Measurements from ENCODE around the gene CD4.

Gene CD4

GRCh38 chr12:6830286-6830890, 41.1 kb downstream of the CD4 start:
- TF ChIP-seq, protein P1, sequence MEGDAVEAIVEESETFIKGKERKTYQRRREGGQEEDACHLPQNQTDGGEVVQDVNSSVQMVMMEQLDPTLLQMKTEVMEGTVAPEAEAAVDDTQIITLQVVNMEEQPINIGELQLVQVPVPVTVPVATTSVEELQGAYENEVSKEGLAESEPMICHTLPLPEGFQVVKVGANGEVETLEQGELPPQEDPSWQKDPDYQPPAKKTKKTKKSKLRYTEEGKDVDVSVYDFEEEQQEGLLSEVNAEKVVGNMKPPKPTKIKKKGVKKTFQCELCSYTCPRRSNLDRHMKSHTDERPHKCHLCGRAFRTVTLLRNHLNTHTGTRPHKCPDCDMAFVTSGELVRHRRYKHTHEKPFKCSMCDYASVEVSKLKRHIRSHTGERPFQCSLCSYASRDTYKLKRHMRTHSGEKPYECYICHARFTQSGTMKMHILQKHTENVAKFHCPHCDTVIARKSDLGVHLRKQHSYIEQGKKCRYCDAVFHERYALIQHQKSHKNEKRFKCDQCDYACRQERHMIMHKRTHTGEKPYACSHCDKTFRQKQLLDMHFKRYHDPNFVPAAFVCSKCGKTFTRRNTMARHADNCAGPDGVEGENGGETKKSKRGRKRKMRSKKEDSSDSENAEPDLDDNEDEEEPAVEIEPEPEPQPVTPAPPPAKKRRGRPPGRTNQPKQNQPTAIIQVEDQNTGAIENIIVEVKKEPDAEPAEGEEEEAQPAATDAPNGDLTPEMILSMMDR (IDR thresholded peaks at IDR 0.05; ENCODE audit: poor library complexity, severe bottlenecking): no peak
- Histone ChIP-seq H3K27ac (ENCODE audit: poor library complexity, severe bottlenecking) (no peak overlapping the region), H3K27me3 (ENCODE audit: insufficient read depth, poor library complexity, severe bottlenecking) (no peaks in the 10 kb centered on the region)

GRCh38 chr12:6830999-6831398, 41.7 kb downstream of the CD4 start:
- TF ChIP-seq, protein P1 (IDR thresholded peaks at IDR 0.05; ENCODE audit: poor library complexity, severe bottlenecking): no peak
- Histone ChIP-seq H3K9me3 (ENCODE audit: severe bottlenecking) (no peaks in the 10 kb centered on the region), H3K27ac (ENCODE audit: poor library complexity, severe bottlenecking) (no peak overlapping the region), H3K36me3 (ENCODE audit: low read depth) (peaks cover 50% of the 10 kb centered on the region), H3K4me3 (ENCODE audit: severe bottlenecking) (no peak overlapping the region), H3K4me1 (ENCODE audit: insufficient read depth, poor library complexity, severe bottlenecking) (peaks cover 3% of the 10 kb centered on the region), H3K27me3 (ENCODE audit: insufficient read depth, poor library complexity, severe bottlenecking) (no peaks in the 10 kb centered on the region)
- ATAC-seq (ENCODE audit: low read depth) (no peak), DNase-seq (ENCODE audit: low spot score) (no peak)

More at GRCh38 chr12:6830286-6830890, 41.1 kb downstream of the CD4 start:
- no peak for DNase-seq (ENCODE audit: low spot score)
- Histone ChIP-seq H3K36me3 (ENCODE audit: low read depth) (peaks cover 46% of the 10 kb centered on the region), H3K4me3 (ENCODE audit: severe bottlenecking) (no peak overlapping the region), H3K4me1 (ENCODE audit: insufficient read depth, poor library complexity, severe bottlenecking) (peaks cover 3% of the 10 kb centered on the region), H3K9me3 (ENCODE audit: severe bottlenecking) (no peaks in the 10 kb centered on the region)
- no peak for ATAC-seq (ENCODE audit: low read depth)

DNA sequence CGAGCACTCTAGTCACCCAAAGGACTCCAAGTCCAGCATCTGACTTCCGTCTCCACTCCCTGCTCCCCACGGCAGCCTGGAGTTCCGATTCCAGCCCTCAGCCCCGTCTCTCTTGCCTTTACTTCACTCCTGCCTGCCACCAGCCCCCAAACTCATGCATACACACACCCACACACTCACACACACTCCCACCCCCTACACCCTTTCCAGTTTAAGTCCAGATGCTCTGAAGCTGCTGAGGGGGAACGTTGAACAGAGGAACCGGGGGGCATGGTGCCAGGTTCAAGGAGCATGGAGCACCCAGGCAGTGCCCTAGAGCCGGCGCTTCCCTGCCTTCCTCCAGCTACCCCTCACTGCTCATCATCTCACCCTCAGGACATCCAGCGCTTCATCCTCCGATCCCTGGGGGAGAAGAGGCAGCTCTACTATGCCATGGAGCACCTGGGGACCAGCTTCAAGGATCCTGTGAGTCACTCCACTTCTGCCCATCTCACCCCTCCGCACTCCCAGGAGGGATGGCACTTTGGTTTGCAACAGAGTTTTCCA, 42.2 kb downstream of the CD4 start:
- DNase-seq (ENCODE audit: low spot score) (no peak), ATAC-seq (ENCODE audit: low read depth) (no peak)
- Histone ChIP-seq H3K4me3 (ENCODE audit: severe bottlenecking) (no peak overlapping the region), H3K36me3 (ENCODE audit: low read depth) (peaks cover 56% of the 10 kb centered on the region), H3K27me3 (ENCODE audit: insufficient read depth, poor library complexity, severe bottlenecking) (no peaks in the 10 kb centered on the region), H3K27ac (ENCODE audit: poor library complexity, severe bottlenecking) (no peak overlapping the region), H3K9me3 (ENCODE audit: severe bottlenecking) (no peaks in the 10 kb centered on the region), H3K4me1 (ENCODE audit: insufficient read depth, poor library complexity, severe bottlenecking) (peaks cover 3% of the 10 kb centered on the region)
- TF ChIP-seq, protein P1 (IDR thresholded peaks at IDR 0.05; ENCODE audit: poor library complexity, severe bottlenecking): no peak

DNA sequence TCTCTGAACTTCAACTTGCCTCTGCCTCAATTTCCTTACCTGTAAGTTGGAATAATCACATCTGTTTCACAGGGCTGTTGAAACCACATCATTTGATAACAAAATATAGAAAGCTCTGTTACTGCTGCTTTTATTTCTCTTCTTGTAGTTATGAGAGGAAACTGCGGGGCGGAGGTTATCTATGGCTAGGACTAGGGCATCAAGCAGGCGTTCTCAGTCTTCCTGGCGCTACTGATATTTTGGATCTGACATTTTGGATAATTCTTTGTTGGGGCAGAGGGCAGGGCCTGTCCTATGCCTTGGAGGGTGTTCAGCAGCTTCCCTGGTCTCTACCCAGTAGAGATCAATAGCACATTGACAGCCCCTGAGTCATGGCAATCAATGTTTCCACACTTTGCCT, 42.8 kb downstream of the CD4 start:
- DNase-seq (ENCODE audit: low spot score) (no peak), ATAC-seq (ENCODE audit: low read depth) (no peak)
- Histone ChIP-seq H3K27me3 (ENCODE audit: insufficient read depth, poor library complexity, severe bottlenecking) (no peaks in the 10 kb centered on the region), H3K36me3 (ENCODE audit: low read depth) (peaks cover 62% of the 10 kb centered on the region), H3K9me3 (ENCODE audit: severe bottlenecking) (no peaks in the 10 kb centered on the region), H3K4me1 (ENCODE audit: insufficient read depth, poor library complexity, severe bottlenecking) (peaks cover 2% of the 10 kb centered on the region), H3K4me3 (ENCODE audit: severe bottlenecking) (no peak overlapping the region), H3K27ac (ENCODE audit: poor library complexity, severe bottlenecking) (no peak overlapping the region)
- TF ChIP-seq, protein P1 (IDR thresholded peaks at IDR 0.05; ENCODE audit: poor library complexity, severe bottlenecking): no peak
